ENCODE results near the gene ELP5.
A peak's percentile ranks its signal among the peaks of the same experiment; 100 is the strongest.

The ELP5 gene

GRCh38 chr17:7258731-7259554 is 6.9 kb downstream of the ELP5 start:
- peak in 1 of 3 experiments; percentile 0 for DNase-seq

GRCh38 chr17:7259555-7259889 is 7.5 kb downstream of the ELP5 start:
- no peak for DNase-seq

- no peak for DNase-seq
These were observed 8.1 kb downstream of the ELP5 start for GRCh38 chr17:7260151-7260550.

- peak; percentile 4 to 57 (median 35) for DNase-seq
These were observed 8.8 kb downstream of the ELP5 start for GRCh38 chr17:7260651-7261378.

GRCh38 chr17:7261379-7262191 is 9.6 kb downstream of the ELP5 start:
- peak in 1 of 3 experiments; percentile 34 for DNase-seq

GRCh38 chr17:7262192-7262934 is 10.3 kb downstream of the ELP5 start, which contains the start of gene CLDN7:
CLDN7 (minus strand) TSS chr17:7262478; CDS start chr17:7262043, 435 bp downstream.
- peak; percentile 76 to 82 (median 79) for DNase-seq

GRCh38 chr17:7262935-7263800 is 11.2 kb downstream of the ELP5 start:
- peak; percentile 16 to 47 (median 47) for DNase-seq

- DNase-seq, result no peak
These were observed 11.7 kb downstream of the ELP5 start for GRCh38 chr17:7263801-7264078.

GRCh38 chr17:7266784-7267183 is 14.8 kb downstream of the ELP5 start:
- DNase-seq, result no peak

GRCh38 chr17:7279448-7279847 is 27.4 kb downstream of the ELP5 start:
- no peak for DNase-seq

GRCh38 chr17:7280519-7281073 is 28.6 kb downstream of the ELP5 start:
- peak; percentile 60 to 79 (median 70) for DNase-seq

GRCh38 chr17:7281074-7281952 is 29.3 kb downstream of the ELP5 start, which contains the start of gene SLC2A4:
SLC2A4 (plus strand) TSS chr17:7281718; CDS start chr17:7281935, 217 bp downstream.
- peak; percentile 85 to 94 (median 94) for DNase-seq

GRCh38 chr17:7281953-7282751 is 30.1 kb downstream of the ELP5 start:
- peak in 2 of 3 experiments; percentile 6 to 28 for DNase-seq

- DNase-seq, result no peak
These were observed 30.8 kb downstream of the ELP5 start for GRCh38 chr17:7282752-7283321.

- no peak for DNase-seq
These were observed 31.6 kb downstream of the ELP5 start for GRCh38 chr17:7283471-7284216.

- DNase-seq, result no peak
These were observed 32.9 kb downstream of the ELP5 start for GRCh38 chr17:7284911-7285310.

GRCh38 chr17:7285679-7286078 is 33.7 kb downstream of the ELP5 start:
- DNase-seq, result no peak
